KOPT-K1 (cell line): ENCODE measurements around the gene BRME1.

Source experiments
- H3K27ac ChIP-seq: fragments of 200-600 bp; sonication (generic); 2 replicates; pipeline ENCODE4 v1.5.1; 2016; ENCODE audit warnings: antibody characterized with exemption, mild to moderate bottlenecking, low read depth, low read length; ENCODE audit not compliant: poor library complexity, severe bottlenecking
- H3K36me3 ChIP-seq: fragments of 200-600 bp; sonication (generic); 2 replicates; pipeline ENCODE4 v1.5.1; 2017; ENCODE audit warnings: antibody characterized with exemption, mild to moderate bottlenecking, low read length, moderate library complexity; ENCODE audit not compliant: insufficient read depth
- H3K9me3 ChIP-seq: fragments of 200-600 bp; sonication (generic); 2 replicates; pipeline ENCODE4 v1.5.1; 2017; ENCODE audit warnings: antibody characterized with exemption, low read length, mild to moderate bottlenecking; ENCODE audit not compliant: insufficient read depth, poor library complexity, severe bottlenecking

Gene BRME1

DNA sequence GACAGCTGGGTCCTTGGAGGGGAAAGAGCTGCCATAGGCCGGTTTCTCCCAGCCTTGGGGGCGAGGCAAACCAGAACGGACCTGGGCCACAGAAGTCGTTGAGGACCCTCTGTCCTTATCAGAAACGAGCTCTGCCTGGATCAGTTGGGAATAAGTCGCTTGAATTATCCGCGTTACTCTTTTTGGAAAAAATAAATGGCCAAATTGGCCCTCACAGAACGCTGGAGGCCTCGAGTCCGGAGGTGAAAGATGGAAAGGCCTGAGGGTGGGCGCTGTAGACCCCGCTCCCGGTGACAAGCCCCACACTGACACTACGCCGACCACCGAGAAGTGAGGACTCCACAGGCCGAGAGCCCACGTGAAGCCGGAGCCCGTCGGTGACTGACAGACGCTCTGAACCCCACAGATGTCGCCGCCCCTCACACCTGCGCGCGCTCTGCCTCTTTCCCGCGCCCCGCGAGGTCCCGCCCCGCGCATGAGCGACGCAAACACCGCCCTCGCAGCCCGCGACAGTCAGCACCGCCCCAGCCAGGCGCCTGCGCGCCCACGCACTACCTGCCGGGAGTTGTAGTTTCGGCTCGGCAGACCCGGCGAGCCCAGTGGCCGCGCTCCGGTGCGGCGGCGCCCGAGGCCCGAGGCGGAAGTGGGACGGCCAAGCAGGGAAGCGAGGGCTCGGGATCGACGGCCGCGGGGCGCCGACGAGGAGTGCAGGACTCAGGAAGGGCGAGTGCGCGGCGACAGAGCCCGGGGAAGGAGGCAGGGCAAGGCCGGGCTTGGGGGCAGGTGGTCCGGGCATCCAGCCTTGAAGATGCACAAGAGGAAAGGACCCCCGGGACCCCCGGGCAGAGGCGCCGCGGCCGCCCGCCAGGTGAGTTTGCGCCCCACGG, at the start of gene BRME1, which contains the start of gene CC2D1A:
TSS of gene BRME1 (minus strand) at position 484 of the 887 bp plus-strand sequence. CDS start 1,225 bp downstream, outside the sequence.
TSS of gene CC2D1A (plus strand) at position 568 of the 887 bp plus-strand sequence. CDS start at position 809, 241 bp downstream.
- Histone ChIP-seq H3K9me3 (no peaks in the 10 kb centered on the region), H3K36me3 (peaks cover 12% of the 10 kb centered on the region; the same call in 1 of the 2 replicates), H3K27ac (peak within 1 kb of the TSS; percentile 76)

DNA sequence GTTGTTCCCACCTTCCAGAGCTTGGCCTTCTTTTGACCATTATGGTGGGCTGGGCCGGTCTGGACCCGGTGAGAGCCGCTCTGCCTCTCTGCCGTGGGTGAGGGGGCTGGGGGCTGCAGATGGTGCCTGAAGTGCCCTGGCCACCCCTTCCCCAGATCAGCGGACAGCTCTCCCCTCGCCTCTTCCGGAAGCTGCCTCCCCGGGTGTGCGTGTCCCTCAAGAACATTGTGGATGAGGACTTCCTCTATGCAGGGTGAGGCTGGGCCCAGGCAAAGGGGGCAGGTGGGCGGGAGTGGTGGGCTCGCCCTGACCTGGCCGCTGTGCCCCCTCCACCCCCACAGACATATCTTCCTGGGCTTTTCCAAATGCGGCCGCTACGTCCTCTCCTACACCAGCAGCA, 48.3 kb upstream of the BRME1 start:
- Histone ChIP-seq H3K9me3 (no peaks in the 10 kb centered on the region), H3K27ac (no peak overlapping the region), H3K36me3 (peaks cover 56% of the 10 kb centered on the region)

GRCh38 chr19:13952931-13953531, 47.1 kb upstream of the BRME1 start:
- H3K36me3 ChIP-seq = peaks cover 45% of the 10 kb centered on the region
- H3K27ac ChIP-seq = peak overlapping the region; percentile 92

GRCh38 chr19:13952154-13952930, 46.4 kb upstream of the BRME1 start, which contains the start of gene DCAF15:
Gene DCAF15 (plus strand): TSS chr19:13952509. CDS start chr19:13952513, 4 bp downstream.
- H3K9me3 ChIP-seq = no peaks in the 10 kb centered on the region
- H3K36me3 ChIP-seq = peaks cover 38% of the 10 kb centered on the region
- peak within 1 kb of the TSS; percentile 92 for H3K27ac ChIP-seq

More at GRCh38 chr19:13952931-13953531, 47.1 kb upstream of the BRME1 start:
- no peaks in the 10 kb centered on the region for H3K9me3 ChIP-seq

- H3K36me3 ChIP-seq = peaks cover 32% of the 10 kb centered on the region
- no peaks in the 10 kb centered on the region for H3K9me3 ChIP-seq
- H3K27ac ChIP-seq = peak overlapping the region; percentile 92
Measured at GRCh38 chr19:13951799-13952153, 45.9 kb upstream of the BRME1 start.

DNA sequence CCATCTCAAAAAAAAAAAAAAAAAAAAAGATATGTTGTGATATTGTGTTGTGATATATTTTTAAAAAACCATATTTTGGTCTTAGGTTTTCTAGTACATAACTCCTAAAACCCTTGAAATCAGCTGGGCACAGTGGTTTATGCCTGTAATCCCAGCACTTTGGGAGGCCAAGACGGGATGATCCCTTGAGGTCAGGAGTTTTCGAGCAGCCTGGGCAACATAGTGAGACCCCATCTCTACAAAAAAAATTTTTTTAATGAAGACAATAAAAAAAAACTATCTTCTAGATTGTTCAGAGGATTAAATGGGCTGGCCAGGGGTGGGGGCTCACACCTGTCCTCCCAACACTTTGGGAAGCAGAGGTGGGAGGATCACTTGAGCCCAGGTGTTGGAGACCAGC, 45.1 kb upstream of the BRME1 start:
- no peak overlapping the region for H3K27ac ChIP-seq

DNA sequence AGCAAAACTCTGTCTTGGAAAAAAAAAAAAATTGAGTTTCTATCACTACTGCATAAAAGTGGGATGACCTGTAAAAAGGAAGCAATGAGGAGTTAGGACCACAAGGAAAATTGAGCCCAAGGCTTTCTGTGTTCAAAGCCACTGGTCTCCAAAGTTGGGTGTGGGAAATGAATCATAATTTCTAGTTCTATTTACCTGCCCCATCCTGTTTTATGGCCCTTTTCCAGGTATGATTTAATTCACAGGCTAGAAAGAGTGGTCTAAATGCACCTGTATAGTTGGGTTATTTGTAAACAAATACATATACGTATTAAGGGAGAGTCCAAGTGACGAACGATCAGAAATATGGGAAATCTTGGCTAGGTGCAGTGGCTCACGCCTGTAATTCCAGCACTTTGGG, 40.5 kb upstream of the BRME1 start:
- Histone ChIP-seq H3K36me3 (no peaks in the 10 kb centered on the region), H3K9me3 (no peaks in the 10 kb centered on the region), H3K27ac (no peak overlapping the region)

More for the DNA sequence above, 45.1 kb upstream of the BRME1 start:
- no peaks in the 10 kb centered on the region for H3K9me3 ChIP-seq
- H3K36me3 ChIP-seq = peaks cover 25% of the 10 kb centered on the region

GRCh38 chr19:13942023-13942684, 36.2 kb upstream of the BRME1 start:
- Histone ChIP-seq H3K27ac (no peak overlapping the region), H3K36me3 (no peaks in the 10 kb centered on the region), H3K9me3 (no peaks in the 10 kb centered on the region)

- Histone ChIP-seq H3K27ac (no peak within 1 kb of the TSS), H3K9me3 (no peaks in the 10 kb centered on the region), H3K36me3 (no peaks in the 10 kb centered on the region)
Measured at GRCh38 chr19:13938301-13939064, 32.6 kb upstream of the BRME1 start, which contains the start of gene PODNL1. Gene PODNL1 (minus strand): TSS chr19:13938417. CDS start chr19:13938181, 236 bp downstream.

- Histone ChIP-seq H3K9me3 (no peaks in the 10 kb centered on the region), H3K36me3 (no peaks in the 10 kb centered on the region), H3K27ac (no peak overlapping the region)
Measured at GRCh38 chr19:13937479-13938300, 31.8 kb upstream of the BRME1 start.

DNA sequence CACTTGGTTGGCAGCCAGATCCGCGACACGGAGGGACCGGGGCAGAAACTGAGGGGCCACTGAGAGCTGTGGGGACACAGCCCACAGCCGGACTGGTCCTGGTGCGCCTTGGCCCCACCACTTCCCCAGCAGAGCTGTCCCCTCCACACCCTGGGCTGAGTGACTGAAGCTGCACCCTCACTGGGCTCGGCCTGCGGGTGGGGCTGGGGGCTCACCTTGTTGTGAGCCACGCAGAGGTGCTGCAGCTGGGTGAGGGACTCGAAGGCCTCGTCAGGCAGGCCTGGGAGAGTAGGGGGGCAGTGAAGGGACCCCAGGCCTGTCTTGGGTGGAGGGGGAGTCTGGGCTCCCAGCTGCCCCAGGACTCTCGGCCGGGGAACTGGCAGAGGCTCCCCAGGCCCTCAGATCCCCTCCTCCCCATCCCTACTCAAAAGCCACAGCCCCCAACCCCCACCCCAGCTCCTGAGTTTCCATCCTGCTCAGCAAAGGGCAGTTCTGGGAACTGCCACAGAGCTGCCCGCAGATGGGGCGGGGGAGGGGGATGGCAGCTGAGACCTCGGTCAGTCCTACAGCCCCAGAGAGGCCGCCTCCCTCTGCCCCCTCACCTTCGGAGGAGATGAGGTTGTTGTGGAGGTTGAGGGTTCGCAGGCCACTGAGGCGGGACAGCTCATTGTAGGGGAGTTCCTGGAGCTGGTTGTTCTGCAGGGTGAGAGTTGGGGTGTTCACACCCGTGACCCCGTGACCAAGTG, 30.0 kb upstream of the BRME1 start:
- Histone ChIP-seq H3K9me3 (no peaks in the 10 kb centered on the region), H3K27ac (no peak overlapping the region), H3K36me3 (0 out of 2 replicates have a peak, but pooled peaks cover 1% of the 10 kb centered on the region)

GRCh38 chr19:13934785-13935109, 28.8 kb upstream of the BRME1 start:
- H3K27ac ChIP-seq = no peak overlapping the region

More at GRCh38 chr19:13934785-13935109, 28.8 kb upstream of the BRME1 start:
- no peaks in the 10 kb centered on the region for H3K9me3 ChIP-seq
- 0 out of 2 replicates have a peak, but pooled peaks cover 12% of the 10 kb centered on the region for H3K36me3 ChIP-seq
